Neural cell (in vitro differentiated cells): ENCODE measurements around the gene TMEM253.

Experiments used
- EP300 ChIP-seq: fragments of 450-650 bp; conservative IDR thresholded peaks from 2 replicates; pipeline ENCODE4 v1.6.1; 2014; ENCODE audit warnings: antibody characterized with exemption, mild to moderate bottlenecking, moderate library complexity; ENCODE audit not compliant: poor library complexity, severe bottlenecking
- EZH2 ChIP-seq: fragments of 200-600, 300-800 bp; shearing (Covaris generic), sonication (generic); IDR thresholded peaks from 2 replicates; pipeline ENCODE4 v1.6.1; 2014; ENCODE audit warnings: antibody characterized with exemption, low read length, borderline replicate concordance, mild to moderate bottlenecking; ENCODE audit not compliant: insufficient read depth, poor library complexity, severe bottlenecking
- MXI1 ChIP-seq: fragments of 450-650 bp; conservative IDR thresholded peaks from 2 replicates; pipeline ENCODE4 v1.6.1; 2014; ENCODE audit warnings: antibody characterized with exemption, mild to moderate bottlenecking; ENCODE audit not compliant: poor library complexity, severe bottlenecking
- POLR2AphosphoS5 ChIP-seq: IDR thresholded peaks from 2 replicates; pipeline ENCODE4 v1.6.1; 2012
- RAD21 ChIP-seq: fragments of 450-650 bp; conservative IDR thresholded peaks from 2 replicates; pipeline ENCODE4 v1.6.1; 2014; ENCODE audit warnings: antibody characterized with exemption, mild to moderate bottlenecking, moderate library complexity
- SMC3 ChIP-seq: fragments of 450-650 bp; conservative IDR thresholded peaks from 2 replicates; pipeline ENCODE4 v1.6.1; 2014; ENCODE audit warnings: antibody characterized with exemption, mild to moderate bottlenecking, moderate library complexity; ENCODE audit not compliant: poor library complexity
- TAF1 ChIP-seq: IDR thresholded peaks from 2 replicates; pipeline ENCODE4 v1.6.1; 2012; ENCODE audit warnings: low read depth
- TF ChIP-seq, protein P1 (sequence below): fragments of 450-650 bp; IDR thresholded peaks from 2 replicates; pipeline ENCODE4 v1.5.1; 2014; ENCODE audit warnings: antibody characterized with exemption, mild to moderate bottlenecking, moderate library complexity; ENCODE audit not compliant: poor library complexity, severe bottlenecking
- TF ChIP-seq, protein P2 (sequence below): IDR thresholded peaks from 2 replicates; pipeline ENCODE4 v1.6.1; 2012; ENCODE audit warnings: borderline replicate concordance

DNA sequence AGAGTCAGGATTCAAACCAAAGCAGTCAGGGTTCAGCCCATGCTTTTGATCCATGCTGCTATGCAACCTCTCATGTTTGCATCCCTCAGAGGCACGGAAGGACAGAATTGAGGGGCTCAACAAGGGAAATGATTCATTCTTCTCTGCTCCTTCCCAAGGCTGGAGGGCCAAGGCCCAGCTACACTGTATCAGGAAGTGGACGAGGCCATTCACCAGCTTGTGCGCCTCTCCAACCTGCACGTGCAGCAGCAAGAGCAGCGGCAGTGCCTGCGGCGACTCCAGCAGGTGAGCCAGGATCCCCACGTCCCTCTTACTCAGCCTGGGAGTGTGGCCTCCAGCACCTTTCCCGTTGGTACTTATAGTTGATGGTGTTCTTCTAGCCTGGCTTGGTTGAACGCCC is 22.1 kb upstream of the TMEM253 start:
- no peak for TF ChIP-seq EP300
- TF ChIP-seq, protein P1, sequence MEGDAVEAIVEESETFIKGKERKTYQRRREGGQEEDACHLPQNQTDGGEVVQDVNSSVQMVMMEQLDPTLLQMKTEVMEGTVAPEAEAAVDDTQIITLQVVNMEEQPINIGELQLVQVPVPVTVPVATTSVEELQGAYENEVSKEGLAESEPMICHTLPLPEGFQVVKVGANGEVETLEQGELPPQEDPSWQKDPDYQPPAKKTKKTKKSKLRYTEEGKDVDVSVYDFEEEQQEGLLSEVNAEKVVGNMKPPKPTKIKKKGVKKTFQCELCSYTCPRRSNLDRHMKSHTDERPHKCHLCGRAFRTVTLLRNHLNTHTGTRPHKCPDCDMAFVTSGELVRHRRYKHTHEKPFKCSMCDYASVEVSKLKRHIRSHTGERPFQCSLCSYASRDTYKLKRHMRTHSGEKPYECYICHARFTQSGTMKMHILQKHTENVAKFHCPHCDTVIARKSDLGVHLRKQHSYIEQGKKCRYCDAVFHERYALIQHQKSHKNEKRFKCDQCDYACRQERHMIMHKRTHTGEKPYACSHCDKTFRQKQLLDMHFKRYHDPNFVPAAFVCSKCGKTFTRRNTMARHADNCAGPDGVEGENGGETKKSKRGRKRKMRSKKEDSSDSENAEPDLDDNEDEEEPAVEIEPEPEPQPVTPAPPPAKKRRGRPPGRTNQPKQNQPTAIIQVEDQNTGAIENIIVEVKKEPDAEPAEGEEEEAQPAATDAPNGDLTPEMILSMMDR, result no peak
- TF ChIP-seq EZH2, result no peak
- TF ChIP-seq, protein P2, sequence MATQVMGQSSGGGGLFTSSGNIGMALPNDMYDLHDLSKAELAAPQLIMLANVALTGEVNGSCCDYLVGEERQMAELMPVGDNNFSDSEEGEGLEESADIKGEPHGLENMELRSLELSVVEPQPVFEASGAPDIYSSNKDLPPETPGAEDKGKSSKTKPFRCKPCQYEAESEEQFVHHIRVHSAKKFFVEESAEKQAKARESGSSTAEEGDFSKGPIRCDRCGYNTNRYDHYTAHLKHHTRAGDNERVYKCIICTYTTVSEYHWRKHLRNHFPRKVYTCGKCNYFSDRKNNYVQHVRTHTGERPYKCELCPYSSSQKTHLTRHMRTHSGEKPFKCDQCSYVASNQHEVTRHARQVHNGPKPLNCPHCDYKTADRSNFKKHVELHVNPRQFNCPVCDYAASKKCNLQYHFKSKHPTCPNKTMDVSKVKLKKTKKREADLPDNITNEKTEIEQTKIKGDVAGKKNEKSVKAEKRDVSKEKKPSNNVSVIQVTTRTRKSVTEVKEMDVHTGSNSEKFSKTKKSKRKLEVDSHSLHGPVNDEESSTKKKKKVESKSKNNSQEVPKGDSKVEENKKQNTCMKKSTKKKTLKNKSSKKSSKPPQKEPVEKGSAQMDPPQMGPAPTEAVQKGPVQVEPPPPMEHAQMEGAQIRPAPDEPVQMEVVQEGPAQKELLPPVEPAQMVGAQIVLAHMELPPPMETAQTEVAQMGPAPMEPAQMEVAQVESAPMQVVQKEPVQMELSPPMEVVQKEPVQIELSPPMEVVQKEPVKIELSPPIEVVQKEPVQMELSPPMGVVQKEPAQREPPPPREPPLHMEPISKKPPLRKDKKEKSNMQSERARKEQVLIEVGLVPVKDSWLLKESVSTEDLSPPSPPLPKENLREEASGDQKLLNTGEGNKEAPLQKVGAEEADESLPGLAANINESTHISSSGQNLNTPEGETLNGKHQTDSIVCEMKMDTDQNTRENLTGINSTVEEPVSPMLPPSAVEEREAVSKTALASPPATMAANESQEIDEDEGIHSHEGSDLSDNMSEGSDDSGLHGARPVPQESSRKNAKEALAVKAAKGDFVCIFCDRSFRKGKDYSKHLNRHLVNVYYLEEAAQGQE, result no peak
- TF ChIP-seq POLR2AphosphoS5, result no peak
- TF ChIP-seq RAD21, result no peak
- no peak for TF ChIP-seq SMC3
- no peak for TF ChIP-seq MXI1
- TF ChIP-seq TAF1, result no peak
